GM19240 (cell line): Measurements from ENCODE around the gene PTGR2.
A peak's percentile ranks its signal among the peaks of the same experiment; 100 is the strongest.
"Not testable (repeated sequence)": the region's sequence is repeated elsewhere in the genome, so short reads cannot be mapped to it uniquely, and the experiment has no call there.

ENCODE experiments used
- DNase-seq: peaks from one replicate; pipeline ENCODE4 v3.0.0; 2011; ENCODE audit warnings: low spot score; ENCODE audit not compliant: insufficient read length

Gene PTGR2

GRCh38 chr14:73851567-73852382 is at the start of gene PTGR2:
PTGR2 (plus strand) TSS chr14:73851831; CDS start chr14:73858863, 7,032 bp downstream.
- DNase-seq: peak; percentile 93

GRCh38 chr14:73802431-73803188 is 49.0 kb upstream of the PTGR2 start:
- no peak for DNase-seq

GRCh38 chr14:73804636-73805035 is 47.0 kb upstream of the PTGR2 start:
- DNase-seq: no peak

GRCh38 chr14:73807457-73807856 is 44.2 kb upstream of the PTGR2 start:
- DNase-seq: no peak

GRCh38 chr14:73809391-73809790 is 42.2 kb upstream of the PTGR2 start:
- DNase-seq: no peak

GRCh38 chr14:73810478-73811163 is 41.0 kb upstream of the PTGR2 start:
- no peak for DNase-seq

GRCh38 chr14:73811164-73811503 is 40.5 kb upstream of the PTGR2 start:
- DNase-seq: no peak

- DNase-seq: no peak
Observed at GRCh38 chr14:73814153-73814552, 37.5 kb upstream of the PTGR2 start.

- no peak for DNase-seq
Observed at GRCh38 chr14:73815849-73816248, 35.8 kb upstream of the PTGR2 start.

- DNase-seq: no peak
Observed at GRCh38 chr14:73816393-73816816, 35.2 kb upstream of the PTGR2 start.

GRCh38 chr14:73817020-73817655 is 34.5 kb upstream of the PTGR2 start:
- no peak for DNase-seq

- DNase-seq: no peak
Observed at GRCh38 chr14:73818821-73819220, 32.8 kb upstream of the PTGR2 start.

GRCh38 chr14:73820631-73821030 is 31.0 kb upstream of the PTGR2 start:
- no peak for DNase-seq

GRCh38 chr14:73823339-73823885 is 28.2 kb upstream of the PTGR2 start:
- DNase-seq: no peak

GRCh38 chr14:73824127-73824526 is 27.5 kb upstream of the PTGR2 start:
- DNase-seq: no peak

- no peak for DNase-seq
Observed at GRCh38 chr14:73824536-73824935, 27.1 kb upstream of the PTGR2 start.

GRCh38 chr14:73825551-73826188 is 26.0 kb upstream of the PTGR2 start:
- peak; percentile 77 for DNase-seq

GRCh38 chr14:73827190-73827589 is 24.4 kb upstream of the PTGR2 start:
- not testable (repeated sequence) for DNase-seq

GRCh38 chr14:73829071-73829470 is 22.6 kb upstream of the PTGR2 start:
- no peak for DNase-seq

- DNase-seq: peak; percentile 35
Observed at GRCh38 chr14:73829526-73830431, 21.9 kb upstream of the PTGR2 start.
